SU-DHL-6 (cell line): ENCODE results near the gene KCNH1.
"Not testable (repeated sequence)": the region's sequence is repeated elsewhere in the genome, so short reads cannot be mapped to it uniquely, and the experiment has no call there.

Experiments
- H2AFZ ChIP-seq: fragments of 200-600 bp; sonication (generic); 2 replicates; pipeline ENCODE4 v1.6.1; 2014; ENCODE audit warnings: low read depth, mild to moderate bottlenecking, moderate library complexity, mixed read lengths, antibody characterized with exemption, low read length; ENCODE audit not compliant: severe bottlenecking
- H3F3A ChIP-seq: fragments of 200-600 bp; shearing (Covaris generic); 2 replicates; pipeline ENCODE4 v1.6.0; 2016; ENCODE audit warnings: antibody characterized with exemption, mild to moderate bottlenecking; ENCODE audit not compliant: insufficient read depth
- H3K27ac ChIP-seq: fragments of 200-600 bp; sonication (generic); 2 replicates; pipeline ENCODE4 v1.5.1; 2016; ENCODE audit warnings: low read depth, mild to moderate bottlenecking, low read length, moderate library complexity, mixed read lengths
- H3K27me3 ChIP-seq: fragments of 200-600 bp; sonication (generic), shearing (Covaris generic); 2 replicates; pipeline ENCODE4 v1.6.0; 2014; ENCODE audit warnings: mild to moderate bottlenecking, low read length
- H3K36me3 ChIP-seq: fragments of 200-600 bp; sonication (generic); 2 replicates; pipeline ENCODE4 v1.6.1; 2014; ENCODE audit warnings: mild to moderate bottlenecking, low read length, mixed read lengths
- H3K4me2 ChIP-seq: fragments of 300-600, 200-600 bp; shearing (Covaris generic), sonication (generic); 2 replicates; pipeline ENCODE4 v1.6.0; 2014; ENCODE audit warnings: low read length, low read depth, mild to moderate bottlenecking; ENCODE audit not compliant: poor library complexity, severe bottlenecking
- H3K4me3 ChIP-seq: fragments of 200-600 bp; sonication (generic); 2 replicates; pipeline ENCODE4 v1.5.1; 2014; ENCODE audit warnings: antibody characterized with exemption, low read length, mild to moderate bottlenecking, mixed read lengths; ENCODE audit not compliant: insufficient read depth, poor library complexity, severe bottlenecking
- H3K79me2 ChIP-seq: fragments of 200-600 bp; sonication (generic); 2 replicates; pipeline ENCODE4 v1.6.1; 2014; ENCODE audit warnings: mild to moderate bottlenecking, low read length, moderate library complexity; ENCODE audit not compliant: insufficient read depth
- H3K9ac ChIP-seq: fragments of 200-600 bp; sonication (generic); 2 replicates; pipeline ENCODE4 v1.7.0; 2014; ENCODE audit warnings: mild to moderate bottlenecking, low read length
- H3K9me2 ChIP-seq: fragments of 200-600 bp; sonication (generic); replicated peaks from 2 replicates; pipeline ENCODE4 v1.6.1; 2014; ENCODE audit warnings: low read length; ENCODE audit not compliant: insufficient read depth
- H3K9me3 ChIP-seq: fragments of 200-600 bp; sonication (generic); 2 replicates; pipeline ENCODE4 v1.6.1; 2014; ENCODE audit warnings: low read length, mixed read lengths; ENCODE audit not compliant: insufficient read depth
- H4K20me1 ChIP-seq: fragments of 200-600 bp; sonication (generic); 2 replicates; pipeline ENCODE4 v1.6.1; 2014; ENCODE audit warnings: low read depth, mild to moderate bottlenecking, antibody characterized with exemption, low read length, moderate library complexity, mixed read lengths
- CTCF ChIP-seq: fragments of 200-600 bp; sonication (generic); IDR thresholded peaks from one replicate; pipeline ENCODE4 v1.5.1; 2017; ENCODE audit warnings: antibody characterized with exemption, mild to moderate bottlenecking, low read length, moderate library complexity; ENCODE audit not compliant: insufficient read depth, poor library complexity, severe bottlenecking
- EZH2phosphoT487 ChIP-seq: fragments of 200-600 bp; sonication (generic), shearing (Covaris generic); conservative IDR thresholded peaks from 2 replicates; pipeline ENCODE4 v1.6.1; 2018; ENCODE audit warnings: mild to moderate bottlenecking, antibody characterized with exemption, low read length, moderate library complexity, mixed read lengths

The KCNH1 gene

DNA sequence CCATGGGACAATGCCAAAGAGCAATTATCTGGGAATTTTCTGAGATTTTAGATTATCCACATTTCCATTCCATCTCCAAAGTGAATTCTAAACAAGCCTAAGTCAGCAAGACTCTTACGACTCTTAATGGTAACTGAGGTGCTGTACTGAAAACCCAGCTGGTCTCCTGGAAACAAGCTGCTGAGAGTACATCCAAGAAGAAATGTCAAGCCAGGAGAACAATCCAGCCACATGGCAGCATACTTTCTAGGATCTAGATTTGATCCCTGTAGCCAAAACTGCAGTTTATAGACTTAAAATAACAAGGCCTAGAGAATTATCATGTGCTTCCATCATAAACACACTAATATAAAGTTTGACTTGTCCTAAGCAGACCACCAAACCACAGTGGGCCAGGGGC, 45.8 kb downstream of the KCNH1 start:
- H3K4me3 ChIP-seq: no peak overlapping the region
- no peaks in the 10 kb centered on the region for H3K9me3 ChIP-seq
- H2AFZ ChIP-seq: no peak overlapping the region
- no peaks in the 10 kb centered on the region for H4K20me1 ChIP-seq
- no peak overlapping the region for H3K9ac ChIP-seq
- H3K27ac ChIP-seq: no peak overlapping the region
- H3K9me2 ChIP-seq: no peaks in the 10 kb centered on the region
- TF ChIP-seq CTCF (no peak), EZH2phosphoT487 (no peak)
- no peaks in the 10 kb centered on the region for H3K36me3 ChIP-seq
- H3K79me2 ChIP-seq: no peaks in the 10 kb centered on the region
- H3K4me2 ChIP-seq: no peak overlapping the region
- no peaks in the 10 kb centered on the region for H3F3A ChIP-seq
- no peaks in the 10 kb centered on the region for H3K27me3 ChIP-seq

GRCh38 chr1:211082824-211083223, 51.1 kb downstream of the KCNH1 start:
- H2AFZ ChIP-seq: no peak overlapping the region
- no peak overlapping the region for H3K4me3 ChIP-seq
- H3K79me2 ChIP-seq: no peaks in the 10 kb centered on the region
- no peak overlapping the region for H3K27ac ChIP-seq
- no peak overlapping the region for H3K9ac ChIP-seq
- H3K9me2 ChIP-seq: no peaks in the 10 kb centered on the region
- no peaks in the 10 kb centered on the region for H3K36me3 ChIP-seq
- H3K9me3 ChIP-seq: no peaks in the 10 kb centered on the region
- H3F3A ChIP-seq: no peaks in the 10 kb centered on the region
- no peaks in the 10 kb centered on the region for H3K27me3 ChIP-seq
- no peaks in the 10 kb centered on the region for H4K20me1 ChIP-seq
- no peak overlapping the region for H3K4me2 ChIP-seq
- TF ChIP-seq EZH2phosphoT487: no peak

DNA sequence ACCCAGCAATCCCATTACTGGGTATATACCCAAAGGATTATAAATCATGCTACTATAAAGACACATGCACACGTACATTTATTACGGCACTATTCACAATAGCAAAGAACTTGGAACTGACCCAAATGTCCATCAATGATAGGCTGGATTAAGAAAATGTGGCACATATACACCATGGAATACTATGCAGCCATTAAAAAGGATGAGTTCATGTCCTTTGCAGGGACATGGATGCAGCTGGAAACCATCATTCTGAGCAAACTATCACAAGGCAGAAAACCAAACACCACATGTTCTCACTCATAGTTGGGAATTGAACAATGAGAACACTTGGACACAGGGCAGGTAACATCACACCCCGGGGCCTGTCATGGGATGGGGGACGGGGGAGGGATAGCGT, 52.5 kb downstream of the KCNH1 start:
- not testable (repeated sequence) for H3K9me3 ChIP-seq, H3K27ac ChIP-seq, H3K9me2 ChIP-seq, H2AFZ ChIP-seq, H3K9ac ChIP-seq, H3F3A ChIP-seq, H4K20me1 ChIP-seq, H3K79me2 ChIP-seq, H3K36me3 ChIP-seq, H3K4me2 ChIP-seq, H3K4me3 ChIP-seq, H3K27me3 ChIP-seq

GRCh38 chr1:211068976-211069375, 65.0 kb downstream of the KCNH1 start:
- no peak overlapping the region for H2AFZ ChIP-seq
- no peak overlapping the region for H3K9ac ChIP-seq
- no peaks in the 10 kb centered on the region for H3K9me2 ChIP-seq
- no peak overlapping the region for H3K4me3 ChIP-seq
- no peaks in the 10 kb centered on the region for H3K36me3 ChIP-seq
- H3K79me2 ChIP-seq: no peaks in the 10 kb centered on the region
- TF ChIP-seq EZH2phosphoT487 (no peak), CTCF (no peak)
- H3K27ac ChIP-seq: no peak overlapping the region
- H3K4me2 ChIP-seq: no peak overlapping the region
- H3F3A ChIP-seq: no peaks in the 10 kb centered on the region
- no peaks in the 10 kb centered on the region for H3K27me3 ChIP-seq
- H3K9me3 ChIP-seq: no peaks in the 10 kb centered on the region
- no peaks in the 10 kb centered on the region for H4K20me1 ChIP-seq
